ENCODE data around the gene FAM180B.

Gene FAM180B

DNA sequence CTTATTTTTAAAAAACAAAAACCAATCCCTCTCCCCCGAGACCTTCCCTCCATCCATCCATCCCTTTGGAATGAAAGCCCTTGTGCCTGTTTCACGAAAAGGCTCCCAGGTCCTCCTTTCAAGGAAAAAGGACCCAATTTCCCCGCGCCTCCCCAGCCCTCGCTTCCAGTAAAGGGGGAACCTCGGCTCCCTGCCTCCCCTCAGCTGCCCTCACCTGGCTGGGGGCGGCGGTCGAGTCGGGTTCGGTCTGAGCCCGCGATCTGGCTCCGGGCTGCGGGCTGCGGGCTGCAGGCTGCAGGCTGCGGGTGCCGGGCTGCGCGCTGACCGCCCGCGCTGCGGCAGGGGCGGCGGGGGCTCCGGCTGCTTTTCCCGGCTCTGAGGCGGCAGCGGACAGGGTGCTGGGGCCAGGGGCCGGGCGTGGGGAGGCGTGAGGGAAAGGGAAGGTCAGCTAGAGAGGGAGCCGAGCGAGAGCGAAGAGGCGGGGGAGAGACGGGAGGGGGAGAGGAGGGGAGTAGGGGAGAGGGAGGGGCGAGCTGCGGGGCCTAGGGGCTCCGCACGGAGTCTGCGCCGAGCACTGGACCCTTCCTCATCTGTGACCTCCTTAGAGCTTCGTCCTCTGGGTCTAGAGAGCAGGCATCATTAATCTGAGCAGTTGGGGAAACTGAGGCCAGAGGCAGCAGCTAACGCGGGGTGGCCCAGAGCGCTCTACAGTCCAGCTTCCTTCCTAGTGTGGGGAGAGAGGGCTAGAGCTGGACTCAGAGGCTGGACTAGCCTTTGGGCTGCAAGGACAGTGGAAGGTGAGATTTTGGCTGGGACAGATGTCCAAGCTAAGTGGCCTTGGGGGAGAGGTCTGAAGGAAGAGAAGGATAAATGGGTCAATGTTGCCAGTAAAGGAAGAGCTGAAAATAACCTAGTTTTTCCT lies 7.7 kb downstream of the FAM180B start, which contains the start of gene C1QTNF4:
C1QTNF4 (minus strand) TSS at position 478 of the 922 bp plus-strand sequence. CDS start 3,601 bp downstream, outside the sequence.
- DNase-seq (ENCODE audit: low read depth) = no peak
- TF ChIP-seq POLR2A (IDR thresholded peaks at IDR 0.05; ENCODE audit: extremely low read depth, insufficient read length) = no peak
- TF ChIP-seq, protein P1, sequence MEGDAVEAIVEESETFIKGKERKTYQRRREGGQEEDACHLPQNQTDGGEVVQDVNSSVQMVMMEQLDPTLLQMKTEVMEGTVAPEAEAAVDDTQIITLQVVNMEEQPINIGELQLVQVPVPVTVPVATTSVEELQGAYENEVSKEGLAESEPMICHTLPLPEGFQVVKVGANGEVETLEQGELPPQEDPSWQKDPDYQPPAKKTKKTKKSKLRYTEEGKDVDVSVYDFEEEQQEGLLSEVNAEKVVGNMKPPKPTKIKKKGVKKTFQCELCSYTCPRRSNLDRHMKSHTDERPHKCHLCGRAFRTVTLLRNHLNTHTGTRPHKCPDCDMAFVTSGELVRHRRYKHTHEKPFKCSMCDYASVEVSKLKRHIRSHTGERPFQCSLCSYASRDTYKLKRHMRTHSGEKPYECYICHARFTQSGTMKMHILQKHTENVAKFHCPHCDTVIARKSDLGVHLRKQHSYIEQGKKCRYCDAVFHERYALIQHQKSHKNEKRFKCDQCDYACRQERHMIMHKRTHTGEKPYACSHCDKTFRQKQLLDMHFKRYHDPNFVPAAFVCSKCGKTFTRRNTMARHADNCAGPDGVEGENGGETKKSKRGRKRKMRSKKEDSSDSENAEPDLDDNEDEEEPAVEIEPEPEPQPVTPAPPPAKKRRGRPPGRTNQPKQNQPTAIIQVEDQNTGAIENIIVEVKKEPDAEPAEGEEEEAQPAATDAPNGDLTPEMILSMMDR (IDR thresholded peaks at IDR 0.05; ENCODE audit: low read depth, low read length) = no peak
- TF ChIP-seq MYC (IDR thresholded peaks at IDR 0.05; ENCODE audit: low read depth, low read length) = no peak
- TF ChIP-seq, protein P2, sequence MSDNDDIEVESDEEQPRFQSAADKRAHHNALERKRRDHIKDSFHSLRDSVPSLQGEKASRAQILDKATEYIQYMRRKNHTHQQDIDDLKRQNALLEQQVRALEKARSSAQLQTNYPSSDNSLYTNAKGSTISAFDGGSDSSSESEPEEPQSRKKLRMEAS (IDR thresholded peaks at IDR 0.05; ENCODE audit: low read depth, low read length) = no peak
- no peak within 1 kb of the TSS for H3K4me3 ChIP-seq (ENCODE audit: low read depth, low read length)

DNA sequence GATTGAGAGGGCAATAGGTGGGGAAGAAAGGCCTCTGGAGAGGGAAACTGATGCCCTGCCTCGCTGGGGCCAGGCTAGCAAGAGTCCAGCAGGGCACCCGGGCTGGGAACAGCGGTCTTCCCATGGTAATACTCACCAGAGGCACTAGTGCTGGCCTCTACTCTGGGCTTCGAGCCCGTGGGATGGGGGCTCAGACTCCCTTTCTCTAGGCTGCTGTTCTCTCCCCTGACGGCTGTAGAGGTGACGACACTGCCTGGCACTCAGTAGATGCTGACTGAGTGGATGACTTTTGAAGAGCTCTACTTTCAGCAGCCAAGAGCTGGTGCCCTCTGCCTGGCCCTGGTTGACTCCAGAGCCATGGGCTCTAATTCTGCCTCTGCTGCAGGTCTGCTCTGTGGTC lies 8.6 kb downstream of the FAM180B start:
- DNase-seq (ENCODE audit: low read depth) = no peak
- no peak overlapping the region for H3K4me3 ChIP-seq (ENCODE audit: low read depth, low read length)

DNA sequence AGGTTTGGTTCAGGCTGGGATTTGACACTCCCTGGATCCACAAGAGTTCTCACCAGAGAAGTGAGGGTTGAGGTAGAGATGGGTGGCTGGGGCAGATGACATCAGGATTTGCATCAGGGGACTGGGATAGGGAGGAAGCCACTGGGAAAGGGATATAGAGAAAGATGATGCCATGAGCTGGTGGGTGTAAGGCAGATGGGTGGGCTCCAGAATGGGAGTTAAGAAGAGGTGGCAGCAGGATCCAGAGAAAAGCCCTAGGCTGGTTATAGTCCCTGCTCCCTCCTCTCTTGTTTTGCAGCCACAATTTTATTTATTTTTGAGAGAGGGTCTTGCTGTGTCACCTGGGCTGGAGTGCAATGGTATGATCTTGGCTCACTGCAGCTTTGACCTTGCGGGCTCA lies 9.5 kb downstream of the FAM180B start:
- DNase-seq (ENCODE audit: low read depth) = no peak
- TF ChIP-seq POLR2A (IDR thresholded peaks at IDR 0.05; ENCODE audit: extremely low read depth, insufficient read length) (no peak), MYC (IDR thresholded peaks at IDR 0.05; ENCODE audit: low read depth, low read length) (no peak)
- TF ChIP-seq, protein P1 (IDR thresholded peaks at IDR 0.05; ENCODE audit: low read depth, low read length) = no peak
- TF ChIP-seq, protein P2 (IDR thresholded peaks at IDR 0.05; ENCODE audit: low read depth, low read length) = no peak
- H3K4me3 ChIP-seq (ENCODE audit: low read depth, low read length) = no peak overlapping the region

More for the DNA sequence above, 8.6 kb downstream of the FAM180B start:
- no peak for TF ChIP-seq POLR2A (IDR thresholded peaks at IDR 0.05; ENCODE audit: extremely low read depth, insufficient read length)
- TF ChIP-seq, protein P2 (IDR thresholded peaks at IDR 0.05; ENCODE audit: low read depth, low read length) = no peak
- TF ChIP-seq, protein P1 (IDR thresholded peaks at IDR 0.05; ENCODE audit: low read depth, low read length) = no peak
- no peak for TF ChIP-seq MYC (IDR thresholded peaks at IDR 0.05; ENCODE audit: low read depth, low read length)

DNA sequence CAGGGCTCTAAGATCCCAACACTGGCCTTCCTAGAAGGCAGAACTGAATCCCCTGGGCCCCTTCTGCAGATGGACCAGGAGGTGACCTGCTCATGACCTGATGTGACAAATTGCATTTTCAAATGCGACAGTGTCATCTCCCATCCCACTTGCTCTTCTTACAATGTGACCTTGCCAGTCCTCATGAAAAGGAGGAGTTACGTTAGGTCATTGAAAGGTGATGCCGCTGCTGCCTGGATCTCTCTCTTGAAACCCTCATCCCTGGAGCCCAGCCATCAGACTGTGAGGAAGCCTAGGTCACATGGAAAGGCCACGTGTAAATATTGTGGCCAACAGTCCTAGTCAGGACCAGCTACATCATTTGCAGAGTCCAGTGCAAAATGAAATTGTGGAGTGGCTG lies 13.4 kb downstream of the FAM180B start:
- H3K4me3 ChIP-seq (ENCODE audit: low read depth, low read length) = no peak overlapping the region
- no peak for TF ChIP-seq MYC (IDR thresholded peaks at IDR 0.05; ENCODE audit: low read depth, low read length)
- TF ChIP-seq, protein P2 (IDR thresholded peaks at IDR 0.05; ENCODE audit: low read depth, low read length) = no peak
- TF ChIP-seq, protein P1 (IDR thresholded peaks at IDR 0.05; ENCODE audit: low read depth, low read length) = no peak
- no peak for TF ChIP-seq POLR2A (IDR thresholded peaks at IDR 0.05; ENCODE audit: extremely low read depth, insufficient read length)
- no peak for DNase-seq (ENCODE audit: low read depth)

DNA sequence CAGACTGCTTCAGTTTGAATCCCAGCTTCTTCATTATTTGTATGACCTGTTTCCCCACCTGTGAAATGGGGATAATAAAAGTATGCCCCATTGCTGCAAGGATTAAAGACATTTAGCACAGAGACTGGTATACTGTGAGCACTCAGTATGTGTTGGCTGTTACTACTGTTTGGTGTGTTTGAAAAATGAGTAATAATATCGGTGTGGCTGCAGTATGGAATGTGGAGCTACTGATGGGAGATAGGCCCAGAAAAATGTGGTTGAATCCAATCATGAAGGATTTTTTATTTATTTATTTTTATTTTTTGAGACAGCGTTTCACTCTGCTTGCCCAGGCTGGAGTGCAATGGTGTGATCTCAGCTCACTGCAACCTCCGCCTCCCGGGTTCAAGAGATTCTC lies 16.8 kb downstream of the FAM180B start:
- no peak overlapping the region for H3K4me3 ChIP-seq (ENCODE audit: low read depth, low read length)
- TF ChIP-seq, protein P1 (IDR thresholded peaks at IDR 0.05; ENCODE audit: low read depth, low read length) = no peak
- TF ChIP-seq, protein P2 (IDR thresholded peaks at IDR 0.05; ENCODE audit: low read depth, low read length) = no peak
- TF ChIP-seq POLR2A (IDR thresholded peaks at IDR 0.05; ENCODE audit: extremely low read depth, insufficient read length) (no peak), MYC (IDR thresholded peaks at IDR 0.05; ENCODE audit: low read depth, low read length) (no peak)
- no peak for DNase-seq (ENCODE audit: low read depth)
